ENCODE results near the gene NCOA7. TPM values are rescaled to one million over a fixed set of nuclear protein-coding genes. Genes with fewer than 3 reads are reported as not detected.
A peak's percentile ranks its signal among the peaks of the same experiment; 100 is the strongest.

NCOA7 gene
- total and polyA plus RNA-seq, 8 donors, result 7.4 to 66.7 (median 14.1) TPM

- Histone ChIP-seq H3K27ac (no peak overlapping the region), H3K4me3 (no peak overlapping the region), H3K36me3 (no peaks in the 10 kb centered on the region), H3K4me1 (peaks cover 0 to 13% (median 4%) of the 10 kb centered on the region in 3 donors), H3K9me3 (no peaks in the 10 kb centered on the region), H3K27me3 (no peaks in the 10 kb centered on the region)
- no peak for TF ChIP-seq CTCF (IDR thresholded peaks at IDR 0.05)
- no peak for DNase-seq
- 82 to 88% methylated on average over 5 of the region's 5 CpGs for WGBS, 2 donors
- no peak for FAIRE-seq
- no peak for ATAC-seq
- intact Hi-C loops (cut with DNase I), result no loop called here
Observed at GRCh38 chr6:125832391-125833117, 41.8 kb downstream of the NCOA7 start.

- FAIRE-seq, result no peak
- TF ChIP-seq CTCF (IDR thresholded peaks at IDR 0.05), result no peak
- WGBS, 2 donors, result 71 to 75% methylated on average over 2 of the region's 2 CpGs
- Histone ChIP-seq H3K4me1 (peaks cover 0 to 13% (median 4%) of the 10 kb centered on the region in 3 donors), H3K27ac (peak overlapping the region in 1 of 4 donors; percentile 15), H3K27me3 (no peaks in the 10 kb centered on the region), H3K36me3 (no peaks in the 10 kb centered on the region), H3K4me3 (no peak overlapping the region), H3K9me3 (no peaks in the 10 kb centered on the region)
- intact Hi-C loops (cut with DNase I), result no loop called here
- peak in 1 of 4 donors; percentile 72 for ATAC-seq
- DNase-seq, result no peak
Observed at GRCh38 chr6:125834348-125834747, 43.6 kb downstream of the NCOA7 start.

- Histone ChIP-seq H3K4me3 (no peak overlapping the region), H3K36me3 (no peaks in the 10 kb centered on the region), H3K9me3 (no peaks in the 10 kb centered on the region), H3K27me3 (no peaks in the 10 kb centered on the region), H3K4me1 (peaks cover 0 to 13% (median 4%) of the 10 kb centered on the region in 3 donors), H3K27ac (peak overlapping the region in 1 of 4 donors; percentile 22)
- 79 to 89% methylated on average over 2 of the region's 2 CpGs for whole genome bisulfite sequencing, 2 donors
- FAIRE-seq, result no peak
- no peak for TF ChIP-seq CTCF (IDR thresholded peaks at IDR 0.05)
- intact Hi-C loops (cut with DNase I), result no loop called here
- no peak for DNase-seq
- peak in 3 of 4 donors; percentile 51 to 71 (median 52) for ATAC-seq
Observed at GRCh38 chr6:125835221-125835744, 44.5 kb downstream of the NCOA7 start.

GRCh38 chr6:125836466-125836865 is 45.7 kb downstream of the NCOA7 start:
- Histone ChIP-seq H3K4me1 (peaks cover 0 to 13% (median 4%) of the 10 kb centered on the region in 3 donors), H3K27ac (no peak overlapping the region), H3K4me3 (no peak overlapping the region), H3K9me3 (no peaks in the 10 kb centered on the region), H3K27me3 (no peaks in the 10 kb centered on the region), H3K36me3 (no peaks in the 10 kb centered on the region)
- no peak for TF ChIP-seq CTCF (IDR thresholded peaks at IDR 0.05)
- ATAC-seq (no peak), DNase-seq (no peak), FAIRE-seq (no peak)
- WGBS, 2 donors, result 56 to 66% methylated on average over 2 of the region's 2 CpGs
- intact Hi-C loops (cut with DNase I), result no loop called here

- 67 to 72% methylated on average over 7 of the region's 7 CpGs for WGBS, 2 donors
Observed at GRCh38 chr6:125839471-125839870, 48.7 kb downstream of the NCOA7 start.

More at GRCh38 chr6:125839471-125839870, 48.7 kb downstream of the NCOA7 start:
- H3K36me3 ChIP-seq, result no peaks in the 10 kb centered on the region
- FAIRE-seq, result no peak
- intact Hi-C loops (cut with DNase I), result no loop called here
- H3K4me3 ChIP-seq, result no peak overlapping the region
- TF ChIP-seq CTCF (IDR thresholded peaks at IDR 0.05), result no peak
- DNase-seq, result no peak
- ATAC-seq, result no peak
- H3K9me3 ChIP-seq, result no peaks in the 10 kb centered on the region
- H3K4me1 ChIP-seq, result peaks cover 0 to 10% (median under 1%) of the 10 kb centered on the region in 3 donors
- no peaks in the 10 kb centered on the region for H3K27me3 ChIP-seq
- no peak overlapping the region for H3K27ac ChIP-seq

All from pancreas (tissue), 10 donors.